Hepatocyte (in vitro differentiated cells): Measurements from ENCODE around the gene RAMP3. TPM values are rescaled to one million over a fixed set of nuclear protein-coding genes. Genes with fewer than 3 reads are reported as not detected.
A peak's percentile ranks its signal among the peaks of the same experiment; 100 is the strongest.
"Not testable (repeated sequence)": the region's sequence is repeated elsewhere in the genome, so short reads cannot be mapped to it uniquely, and the experiment has no call there.

Experiments
- DNase-seq: peaks from one replicate; pipeline ENCODE4 v3.0.0-alpha.2; 2016; ENCODE audit warnings: low spot score
- H2AFZ ChIP-seq: fragments of 200-600 bp; sonication (generic); 2 replicates; pipeline ENCODE4 v1.6.0; 2016; ENCODE audit warnings: antibody characterized with exemption, mild to moderate bottlenecking
- H3K27ac ChIP-seq: fragments of 200-600 bp; sonication (generic); 2 replicates; pipeline ENCODE4 v1.5.1; 2016; ENCODE audit warnings: mild to moderate bottlenecking
- H3K27me3 ChIP-seq: fragments of 200-600 bp; sonication (generic); 2 replicates; pipeline ENCODE4 v1.6.1; 2016
- H3K36me3 ChIP-seq: fragments of 200-600 bp; sonication (generic); replicated peaks from 2 replicates; pipeline ENCODE4 v1.5.1; 2016; ENCODE audit warnings: low read depth; ENCODE audit not compliant: insufficient read depth
- H3K4me1 ChIP-seq: fragments of 200-600 bp; sonication (generic); 2 replicates; pipeline ENCODE4 v1.5.1; 2016; ENCODE audit warnings: mild to moderate bottlenecking, moderate library complexity; ENCODE audit not compliant: insufficient read depth
- H3K4me2 ChIP-seq: fragments of 200-600 bp; sonication (generic); 2 replicates; pipeline ENCODE4 v1.6.0; 2016
- H3K4me3 ChIP-seq: fragments of 200-600 bp; sonication (generic); 2 replicates; pipeline ENCODE4 v1.5.1; 2016; ENCODE audit warnings: mild to moderate bottlenecking
- H3K79me2 ChIP-seq: fragments of 200-600 bp; sonication (generic); 2 replicates; pipeline ENCODE4 v1.6.0; 2017; ENCODE audit warnings: mild to moderate bottlenecking
- H3K9me2 ChIP-seq: fragments of 200-600 bp; sonication (generic); replicated peaks from 2 replicates; pipeline ENCODE4 v1.6.0; 2017; ENCODE audit warnings: mild to moderate bottlenecking; ENCODE audit not compliant: insufficient read depth
- H3K9me3 ChIP-seq: fragments of 200-600 bp; sonication (generic); 2 replicates; pipeline ENCODE4 v1.5.1; 2016; ENCODE audit warnings: low read depth, mild to moderate bottlenecking
- H4K20me1 ChIP-seq: fragments of 200-600 bp; sonication (generic); 2 replicates; pipeline ENCODE4 v1.6.0; 2016; ENCODE audit warnings: mild to moderate bottlenecking; ENCODE audit not compliant: insufficient read depth, poor library complexity, severe bottlenecking
- EZH2 ChIP-seq: fragments of 200-600 bp; sonication (generic); IDR thresholded peaks from 2 replicates; pipeline ENCODE4 v1.6.1; 2016; ENCODE audit warnings: antibody characterized with exemption, mild to moderate bottlenecking, borderline replicate concordance
- EZH2phosphoT487 ChIP-seq: fragments of 200-600 bp; sonication (generic); IDR thresholded peaks from one replicate; pipeline ENCODE4 v1.6.1; 2018; ENCODE audit warnings: antibody characterized with exemption, mild to moderate bottlenecking, low read depth, moderate library complexity; ENCODE audit not compliant: unreplicated experiment, severe bottlenecking
- WGBS: methylation state at CpG from one replicate; pipeline ENCODE4 v1.1.6; 2016; ENCODE audit warnings: low lambda C conversion rate; ENCODE audit errors: missing lambda C conversion rate; 5-methylcytosine and 5-hydroxymethylcytosine counted together
- polyA plus RNA-seq: library from polyadenylated mRNA; unstranded; fragments of >200 nt; fragmentation: Nextera tagmentation; extraction: Ambion mirVana; gene quantifications from 2 replicates; pipeline ENCODE4 v1.2.1, GENCODE V29; 2016
- total RNA-seq: library from RNA; depleted of rRNA; stranded (reverse); fragments of >200 nt; gene quantifications from 2 replicates; pipeline ENCODE4 v1.2.3, GENCODE V29; 2014
- TF ChIP-seq, protein P1 (sequence below): fragments of 200-600 bp; sonication (generic); IDR thresholded peaks from 2 replicates; pipeline ENCODE4 v1.5.1; 2016; ENCODE audit warnings: antibody characterized with exemption, mild to moderate bottlenecking; ENCODE audit not compliant: poor library complexity

RAMP3 gene
- total and polyA plus RNA-seq, 2 experiments from 2014 or later, result not detected

DNA sequence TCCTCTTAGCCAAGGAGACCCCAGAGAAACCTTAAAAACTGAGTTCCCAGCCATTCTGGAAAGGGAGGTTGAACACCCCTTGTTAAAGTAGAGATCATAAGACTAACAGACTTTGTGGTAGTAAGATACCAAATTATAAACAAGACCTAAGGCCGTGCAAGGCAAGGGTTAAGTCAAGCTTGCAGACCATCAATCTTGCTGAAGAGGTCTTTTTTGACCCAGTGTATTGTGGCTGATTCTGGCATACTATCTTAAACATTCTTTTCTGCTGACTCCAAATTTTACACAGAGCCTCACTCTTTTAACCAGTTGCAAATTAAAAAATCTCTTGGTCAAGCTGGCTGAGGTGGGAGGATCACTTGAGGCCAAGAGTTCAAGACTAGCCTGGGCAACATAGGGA is 44.9 kb upstream of the RAMP3 start:
- no peak for TF ChIP-seq EZH2phosphoT487
- no peak for TF ChIP-seq EZH2
- Histone ChIP-seq H3K27ac (peak overlapping the region; percentile 99), H3K4me3 (peak overlapping the region; percentile 74), H3K79me2 (peaks cover 37% of the 10 kb centered on the region), H3K9me2 (no peaks in the 10 kb centered on the region), H3K36me3 (no peaks in the 10 kb centered on the region), H3K27me3 (peaks cover 7% of the 10 kb centered on the region), H3K4me1 (peaks cover 12% of the 10 kb centered on the region), H2AFZ (no peak overlapping the region), H4K20me1 (peaks cover 7% of the 10 kb centered on the region), H3K9me3 (no peaks in the 10 kb centered on the region), H3K4me2 (peak overlapping the region; percentile 75)
- WGBS, result 93% methylated on average over 1 of the region's 1 CpG
- no peak for DNase-seq

DNA sequence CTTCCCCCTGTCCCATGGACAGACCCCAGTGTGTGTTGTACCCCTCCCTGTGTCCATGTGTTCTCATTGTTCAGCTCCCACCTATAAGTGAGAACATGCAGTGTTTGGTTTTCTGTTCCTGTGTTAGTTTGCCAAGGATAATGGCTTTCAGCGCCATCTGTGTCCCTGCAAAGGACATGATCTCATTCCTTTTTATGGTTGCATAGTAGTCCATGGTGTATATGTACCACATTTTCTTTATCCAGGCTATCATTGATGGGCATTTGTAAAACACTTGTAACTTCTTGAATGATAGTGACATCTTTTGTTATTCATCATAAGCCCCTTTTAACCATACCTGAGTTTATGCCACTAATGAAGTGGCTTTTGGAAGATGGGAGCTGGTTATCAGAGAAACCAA is 43.3 kb upstream of the RAMP3 start:
- not testable (repeated sequence) for H3K4me2 ChIP-seq, DNase-seq, H3K9me2 ChIP-seq, H3K27ac ChIP-seq, H3K4me3 ChIP-seq, H3K36me3 ChIP-seq, H3K9me3 ChIP-seq, H2AFZ ChIP-seq, H4K20me1 ChIP-seq, H3K27me3 ChIP-seq
- H3K79me2 ChIP-seq, result peaks cover 21% of the 10 kb centered on the region
- peaks cover 12% of the 10 kb centered on the region for H3K4me1 ChIP-seq
- WGBS, result 80% methylated on average over 1 of the region's 1 CpG

DNA sequence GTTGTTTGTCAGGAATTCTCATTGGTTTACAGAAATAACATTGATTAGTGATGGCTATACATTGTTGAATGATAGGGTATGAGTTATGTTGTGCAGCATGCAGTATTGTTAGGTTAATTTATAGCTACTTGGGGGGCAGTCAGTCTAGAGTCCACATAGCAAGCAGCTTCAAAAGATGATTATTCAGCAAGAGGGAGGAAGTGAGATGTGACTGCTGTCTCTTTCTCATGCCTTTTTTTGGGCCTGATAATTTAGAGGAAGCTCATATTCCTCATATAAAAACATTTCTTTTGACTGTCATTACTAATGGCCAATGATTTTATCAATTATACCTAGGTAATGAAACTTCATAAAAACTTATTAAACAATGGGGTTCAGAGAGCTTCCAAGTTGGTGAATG is 42.7 kb upstream of the RAMP3 start:
- Histone ChIP-seq H3K4me3 (no peak overlapping the region), H4K20me1 (no peaks in the 10 kb centered on the region), H2AFZ (no peak overlapping the region), H3K9me2 (no peaks in the 10 kb centered on the region), H3K36me3 (no peaks in the 10 kb centered on the region), H3K27ac (no peak overlapping the region), H3K27me3 (peaks cover 7% of the 10 kb centered on the region), H3K4me1 (peaks cover 12% of the 10 kb centered on the region), H3K4me2 (no peak overlapping the region), H3K79me2 (peaks cover 14% of the 10 kb centered on the region), H3K9me3 (no peaks in the 10 kb centered on the region)
- no peak for DNase-seq
- TF ChIP-seq EZH2 (no peak), EZH2phosphoT487 (no peak)
- TF ChIP-seq, protein P1, sequence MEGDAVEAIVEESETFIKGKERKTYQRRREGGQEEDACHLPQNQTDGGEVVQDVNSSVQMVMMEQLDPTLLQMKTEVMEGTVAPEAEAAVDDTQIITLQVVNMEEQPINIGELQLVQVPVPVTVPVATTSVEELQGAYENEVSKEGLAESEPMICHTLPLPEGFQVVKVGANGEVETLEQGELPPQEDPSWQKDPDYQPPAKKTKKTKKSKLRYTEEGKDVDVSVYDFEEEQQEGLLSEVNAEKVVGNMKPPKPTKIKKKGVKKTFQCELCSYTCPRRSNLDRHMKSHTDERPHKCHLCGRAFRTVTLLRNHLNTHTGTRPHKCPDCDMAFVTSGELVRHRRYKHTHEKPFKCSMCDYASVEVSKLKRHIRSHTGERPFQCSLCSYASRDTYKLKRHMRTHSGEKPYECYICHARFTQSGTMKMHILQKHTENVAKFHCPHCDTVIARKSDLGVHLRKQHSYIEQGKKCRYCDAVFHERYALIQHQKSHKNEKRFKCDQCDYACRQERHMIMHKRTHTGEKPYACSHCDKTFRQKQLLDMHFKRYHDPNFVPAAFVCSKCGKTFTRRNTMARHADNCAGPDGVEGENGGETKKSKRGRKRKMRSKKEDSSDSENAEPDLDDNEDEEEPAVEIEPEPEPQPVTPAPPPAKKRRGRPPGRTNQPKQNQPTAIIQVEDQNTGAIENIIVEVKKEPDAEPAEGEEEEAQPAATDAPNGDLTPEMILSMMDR, result no peak

DNA sequence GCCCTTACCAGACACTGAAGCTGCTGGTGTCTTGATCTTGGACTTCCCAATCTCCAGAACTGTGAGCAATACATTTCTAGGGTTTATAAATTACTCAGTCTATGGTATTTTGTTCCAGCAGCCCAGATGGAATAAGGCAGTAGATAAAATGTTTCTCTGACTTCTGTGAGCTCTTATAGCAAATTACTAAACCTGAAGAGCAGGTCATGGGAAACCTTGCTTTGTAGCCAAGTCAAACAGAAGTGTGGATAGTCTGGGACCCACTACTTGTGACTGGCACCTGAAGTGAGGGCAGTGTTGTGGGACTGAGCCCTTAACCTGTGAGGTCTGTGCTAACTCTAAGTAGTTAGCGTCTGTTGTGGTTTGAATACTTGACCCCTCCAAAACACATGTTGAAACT is 41.5 kb upstream of the RAMP3 start:
- no peaks in the 10 kb centered on the region for H4K20me1 ChIP-seq
- H3K27me3 ChIP-seq, result peaks cover 7% of the 10 kb centered on the region
- WGBS, result 88% methylated on average over 1 of the region's 1 CpG
- peaks cover 3% of the 10 kb centered on the region for H3K79me2 ChIP-seq
- no peaks in the 10 kb centered on the region for H3K9me2 ChIP-seq
- no peak overlapping the region for H3K27ac ChIP-seq
- H3K36me3 ChIP-seq, result no peaks in the 10 kb centered on the region
- no peak for DNase-seq
- TF ChIP-seq EZH2phosphoT487 (no peak), EZH2 (no peak)
- TF ChIP-seq, protein P1, result no peak
- H2AFZ ChIP-seq, result no peak overlapping the region
- no peak overlapping the region for H3K4me3 ChIP-seq
- H3K9me3 ChIP-seq, result no peaks in the 10 kb centered on the region
- no peak overlapping the region for H3K4me2 ChIP-seq
- H3K4me1 ChIP-seq, result peaks cover 4% of the 10 kb centered on the region
